HepG2 (cell line): Measurements from ENCODE around the gene SUCLG2. TPM values are rescaled to one million over a fixed set of nuclear protein-coding genes. Genes with fewer than 3 reads are reported as not detected.

Experiments
- ATAC-seq: fragments of 200-7000 bp; cut with Tn5 transposase; 3 replicates; pipeline ENCODE4 v1.9.1; 2020; ENCODE audit warnings: mild to moderate bottlenecking, moderate library complexity
- BruUV-seq: library from RNA; stranded (reverse); fragments of 400-500 nt; replicated peaks from 2 replicates; lab custom pipeline; 2021; lab: Mats Ljungman, UMichigan
- CTCF ChIA-PET: fragments of 300-600 bp; formaldehyde crosslinking; extraction: SDS; loops from one replicate; lab custom pipeline; 2021; ENCODE audit warnings: low total read pairs, inconsistent platforms, low intra/inter-chr PET ratio; lab: Yijun Ruan, JAX
- POLR2A ChIA-PET: fragments of 350-600 bp; sonication (Branson Sonifier 250); formaldehyde crosslinking; loops from one replicate; lab custom pipeline; 2020; ENCODE audit warnings: antibody characterized with exemption, inconsistent platforms; lab: Yijun Ruan, JAX
- DNase-seq: peaks from one replicate; pipeline ENCODE4 v3.0.0-alpha.2; 2015; ENCODE audit warnings: low spot score
- FAIRE-seq: peaks from 3 replicates; lab custom pipeline; 2011; peaks lifted over from hg19 to GRCh38; lab: Jason Lieb, UNC
- H2AFZ ChIP-seq: one replicate; pipeline ENCODE4 v1.6.1; 2011; ENCODE audit warnings: low read length, inconsistent platforms
- H3K27ac ChIP-seq: fragments of 300-600 bp; 3 replicates; pipeline ENCODE4 v1.8.0; 2011; ENCODE audit warnings: mixed run types, mild to moderate bottlenecking, mixed read lengths, low read length, inconsistent platforms; ENCODE audit not compliant: insufficient read depth; ENCODE audit errors: extremely low read length
- H3K27me3 ChIP-seq, 2 experiments: fragments of 200-600 bp in 1 of 2; 2 replicates in 1 of 2; 3 replicates in 1 of 2; pipeline versions ENCODE4 v1.6.0 to v1.8.0; 2011; ENCODE audit warnings: low read length in 2 of 2, mild to moderate bottlenecking in 2 of 2, moderate library complexity in 2 of 2, inconsistent platforms in 1 of 2; ENCODE audit not compliant: insufficient read depth in 2 of 2, control insufficient read depth in 1 of 2
- H3K36me3 ChIP-seq, 2 experiments: fragments of 200-600 bp in 1 of 2; replicated peaks in 1 of 2; 2 replicates in 1 of 2; 3 replicates in 1 of 2; pipeline versions ENCODE4 v1.5.1 to v1.8.0; 2011; ENCODE audit warnings: low read length in 2 of 2, inconsistent platforms in 1 of 2; ENCODE audit not compliant: insufficient read depth in 2 of 2, control insufficient read depth in 1 of 2
- H3K4me1 ChIP-seq: 2 replicates; pipeline ENCODE4 v1.5.1; 2012; ENCODE audit warnings: low read length, inconsistent platforms; ENCODE audit not compliant: insufficient read depth
- H3K4me2 ChIP-seq: 2 replicates; pipeline ENCODE4 v1.6.0; 2011; ENCODE audit warnings: low read depth, low read length, inconsistent platforms
- H3K4me3 ChIP-seq, 3 experiments: fragments of 200-600 bp in 1 of 3; sonication (generic), shearing (Covaris generic) in 1 of 3; replicated peaks in 1 of 3; 2 replicates each; pipeline ENCODE4 v1.5.1; 2011 to 2016; ENCODE audit warnings: low read length in 3 of 3, inconsistent platforms in 2 of 3, low read depth in 2 of 3, mild to moderate bottlenecking in 2 of 3, control low read depth in 1 of 3, mixed read lengths in 1 of 3; ENCODE audit not compliant: insufficient read depth in 1 of 3
- H3K79me2 ChIP-seq: one replicate; pipeline ENCODE4 v1.6.1; 2011; ENCODE audit warnings: low read length, inconsistent platforms; ENCODE audit not compliant: insufficient read depth
- H3K9ac ChIP-seq: 2 replicates; pipeline ENCODE4 v1.6.0; 2011; ENCODE audit warnings: mild to moderate bottlenecking, low read depth, low read length, inconsistent platforms; ENCODE audit not compliant: insufficient read depth
- H3K9me3 ChIP-seq: 2 replicates; pipeline ENCODE4 v1.5.1; 2012; ENCODE audit warnings: mild to moderate bottlenecking, low read length
- H4K20me1 ChIP-seq: 2 replicates; pipeline ENCODE4 v1.6.0; 2011; ENCODE audit warnings: inconsistent platforms, mild to moderate bottlenecking, low read length, moderate library complexity; ENCODE audit not compliant: insufficient read depth
- DR1 ChIP-seq: sonication (generic); formaldehyde crosslinking; IDR thresholded peaks from 2 replicates; pipeline ENCODE4 v1.8.0; 2021; ENCODE audit warnings: mild to moderate bottlenecking, missing genetic modification reagents, inconsistent platforms
- DRAP1 ChIP-seq: IDR thresholded peaks from 2 replicates; pipeline ENCODE4 v1.6.1; 2016; ENCODE audit warnings: missing genetic modification reagents, missing compliant biosample characterization
- HMG20A ChIP-seq: IDR thresholded peaks from 2 replicates; pipeline ENCODE4 v1.6.1; 2016; ENCODE audit warnings: borderline replicate concordance
- HOXA5 ChIP-seq: sonication (generic); formaldehyde crosslinking; IDR thresholded peaks from 2 replicates; pipeline ENCODE4 v1.4.0; 2020; ENCODE audit warnings: missing genetic modification reagents
- NRL ChIP-seq: sonication (generic); formaldehyde crosslinking; IDR thresholded peaks from 2 replicates; pipeline ENCODE4 v1.5.0; 2020; ENCODE audit warnings: missing genetic modification reagents, mild to moderate bottlenecking, moderate library complexity, borderline replicate concordance
- PREB ChIP-seq: sonication (generic); formaldehyde crosslinking; IDR thresholded peaks from 2 replicates; pipeline ENCODE4 v1.4.0; 2020; ENCODE audit warnings: missing genetic modification reagents
- SALL1 ChIP-seq: sonication (generic); formaldehyde crosslinking; IDR thresholded peaks from 2 replicates; pipeline ENCODE4 v1.8.0; 2022; ENCODE audit warnings: mild to moderate bottlenecking, missing genetic modification reagents
- TCF12 ChIP-seq, 2 experiments: fragments of 450-650 bp in 1 of 2; sonication (generic) in 1 of 2; formaldehyde crosslinking in 1 of 2; IDR thresholded peaks; 2 replicates each; pipeline versions ENCODE4 v1.6.1 to v1.8.0; 2017 to 2022; ENCODE audit warnings: antibody characterized with exemption in 1 of 2, mild to moderate bottlenecking in 1 of 2, missing genetic modification reagents in 1 of 2, moderate library complexity in 1 of 2
- TSC22D2 ChIP-seq: sonication (generic); formaldehyde crosslinking; IDR thresholded peaks from 2 replicates; pipeline ENCODE4 v1.5.1; 2020; ENCODE audit warnings: missing genetic modification reagents, mild to moderate bottlenecking, borderline replicate concordance
- XRCC5 ChIP-seq: fragments of 200-400 bp; formaldehyde crosslinking; optimal IDR thresholded peaks from 2 replicates; pipeline ENCODE3; 2017; ENCODE audit warnings: mild to moderate bottlenecking, low read length
- ZBTB25 ChIP-seq: IDR thresholded peaks from 2 replicates; pipeline ENCODE4 v1.6.1; 2018; ENCODE audit warnings: missing genetic modification reagents
- ZNF20 ChIP-seq: sonication (generic); formaldehyde crosslinking; IDR thresholded peaks from 2 replicates; pipeline ENCODE4 v1.4.0; 2020; ENCODE audit warnings: mild to moderate bottlenecking, moderate library complexity, missing genetic modification reagents
- ZNF34 ChIP-seq: sonication (generic); formaldehyde crosslinking; IDR thresholded peaks from 2 replicates; pipeline ENCODE4 v1.4.0; 2020; ENCODE audit warnings: mild to moderate bottlenecking, missing genetic modification reagents, borderline replicate concordance
- ZNF383 ChIP-seq: sonication (generic); formaldehyde crosslinking; IDR thresholded peaks from 2 replicates; pipeline ENCODE4 v1.4.0; 2020; ENCODE audit warnings: missing genetic modification reagents, mild to moderate bottlenecking, borderline replicate concordance
- ZNF432 ChIP-seq: sonication (generic); formaldehyde crosslinking; IDR thresholded peaks from 2 replicates; pipeline ENCODE4 v1.5.0; 2020; ENCODE audit warnings: missing genetic modification reagents, mild to moderate bottlenecking, borderline replicate concordance
- ZNF563 ChIP-seq: sonication (generic); formaldehyde crosslinking; IDR thresholded peaks from 2 replicates; pipeline ENCODE4 v1.8.0; 2022; ENCODE audit warnings: mild to moderate bottlenecking, moderate library complexity, missing genetic modification reagents
- WGBS: methylation state at CpG from one replicate; pipeline ENCODE4 v1.1.6; 2017; ENCODE audit warnings: low lambda C conversion rate; 5-methylcytosine and 5-hydroxymethylcytosine counted together
- in situ Hi-C: cut with HindIII; loops from 2 replicates; pipeline ENCODE4 v1.10.0; 2017; ENCODE audit warnings: low pct_unique_long_range_greater_than_20kb; ENCODE audit not compliant: extremely low pct_ligation_motif_present
- intact Hi-C: fragments of 100-400 bp; cut with micrococcal nuclease; formaldehyde crosslinking; loops from one replicate; pipeline ENCODE4 v1.10.0; 2022; ENCODE audit not compliant: unreplicated experiment
- polyA plus RNA-seq, 8 experiments: library from polyadenylated mRNA; depleted of rRNA in 3 of 8; stranded (reverse) in 7 of 8; unstranded in 1 of 8; fragments of >200 nt; fragmentation: Illumina TruSeq in 4 of 8; extraction: Trizol in 4 of 8; gene quantifications; 2 replicates each; pipeline versions ENCODE4 v1.2.1 to v1.2.3, GENCODE V29; 2011 to 2016; ENCODE audit warnings: low read depth in 4 of 8, missing spikeins in 1 of 8, mixed read lengths in 1 of 8; ENCODE audit not compliant: insufficient read depth in 1 of 8
- total RNA-seq, 5 experiments: library from RNA; depleted of rRNA; stranded (reverse); fragments of >200 nt; fragmentation: Illumina TruSeq; extraction: Trizol; gene quantifications; 2 replicates each; pipeline ENCODE4 v1.2.3, GENCODE V29; 2016; ENCODE audit warnings: low read depth in 1 of 5

The SUCLG2 gene
- total and polyA plus RNA-seq, 2 of the 13 experiments (the other 11 are each of a cell fraction or from before 2014, with no cell fraction given), result 21.4 to 64.9 TPM

- TF ChIP-seq PREB (no peak), NRL (CRISPR knock-in tag) (no peak), XRCC5 (no peak), ZNF34 (CRISPR knock-in tag) (no peak), HMG20A (no peak), TCF12 (IDR thresholded peaks at IDR 0.05) (no peak), TCF12 (CRISPR knock-in tag; IDR thresholded peaks at IDR 0.05) (no peak), DR1 (CRISPR knock-in tag) (no peak), TSC22D2 (CRISPR knock-in tag) (no peak)
These were observed 265.7 kb downstream of the SUCLG2 start (continued) for GRCh38 chr3:67388738-67389137.

GRCh38 chr3:67386451-67386850 is 268.0 kb downstream of the SUCLG2 start:
- TF ChIP-seq ZNF432 (CRISPR knock-in tag), result no peak
- TF ChIP-seq ZNF20 (CRISPR knock-in tag), result no peak
- no peak for TF ChIP-seq ZNF563 (CRISPR knock-in tag)
- no peak for TF ChIP-seq HOXA5 (CRISPR knock-in tag)
- no peak for TF ChIP-seq ZBTB25
- no peak for TF ChIP-seq DRAP1 (CRISPR knock-in tag)
- TF ChIP-seq ZNF383 (CRISPR knock-in tag), result no peak
- no peak for TF ChIP-seq SALL1 (CRISPR knock-in tag)
- no peaks in the 10 kb centered on the region for H4K20me1 ChIP-seq
- no peak for ATAC-seq
- H3K79me2 ChIP-seq, result no peaks in the 10 kb centered on the region
- POLR2A ChIA-PET, result no interaction called here
- H3K27me3 ChIP-seq, result no peaks in the 10 kb centered on the region
- no peak overlapping the region for H3K9ac ChIP-seq
- CTCF ChIA-PET, result no interaction called here
- BruUV-seq, result no TSS peak
- intact Hi-C loops, result no loop called here
- FAIRE-seq, result no peak
- H3K4me2 ChIP-seq, result no peak overlapping the region
- DNase-seq, result no peak
- no peak overlapping the region for H3K27ac ChIP-seq
- no peaks in the 10 kb centered on the region for H3K9me3 ChIP-seq
- WGBS, result 74% methylated on average over 4 of the region's 5 CpGs
- H3K36me3 ChIP-seq, result no peaks in the 10 kb centered on the region; a peak in 2 of 5 replicates
- in situ Hi-C loops, result no loop called here
- no peak overlapping the region for H3K4me3 ChIP-seq
- H3K4me1 ChIP-seq, result no peaks in the 10 kb centered on the region
- H2AFZ ChIP-seq, result no peak overlapping the region
